Lower lobe of right lung (tissue), 2 donors: Measurements from ENCODE around the gene TUBGCP2. TPM values are rescaled to one million over a fixed set of nuclear protein-coding genes. Genes with fewer than 3 reads are reported as not detected.

ENCODE experiments used
- ATAC-seq, 2 donors: fragments of 200-7000 bp; cut with Tn5 transposase; one replicate each; pipeline ENCODE4 v1.9.1; 2020 to 2022; ENCODE audit warnings: mild to moderate bottlenecking in 2 of 2, moderate library complexity in 2 of 2
- DNase-seq: peaks from one replicate; pipeline ENCODE4 v3.0.0-alpha.2; 2020
- H3K27ac ChIP-seq: fragments of 200-600 bp; one replicate; pipeline ENCODE4 v1.8.0; 2022
- H3K27me3 ChIP-seq: fragments of 200-600 bp; one replicate; pipeline ENCODE4 v1.8.0; 2022; ENCODE audit warnings: low read depth
- H3K36me3 ChIP-seq: fragments of 200-600 bp; one replicate; pipeline ENCODE4 v1.8.0; 2022; ENCODE audit warnings: mild to moderate bottlenecking
- H3K4me1 ChIP-seq: fragments of 200-600 bp; one replicate; pipeline ENCODE4 v1.8.0; 2022
- H3K4me3 ChIP-seq: fragments of 200-600 bp; one replicate; pipeline ENCODE4 v1.8.0; 2022; ENCODE audit warnings: mild to moderate bottlenecking
- H3K9me3 ChIP-seq: fragments of 200-600 bp; one replicate; pipeline ENCODE4 v1.8.0; 2022
- CTCF ChIP-seq: fragments of 200-600 bp; IDR thresholded peaks from one replicate; pipeline ENCODE4 v1.8.0; 2022; ENCODE audit warnings: antibody characterized with exemption, mild to moderate bottlenecking
- intact Hi-C: fragments of 100-400 bp; cut with DNase I; formaldehyde crosslinking; loops from one replicate; pipeline ENCODE4 v1.11.0; 2022
- total RNA-seq: library from RNA; stranded (reverse); fragmentation: NEBNext Ultra II Directional; extraction: Animal tissue kit (Norgen Biotek cat#: 25700); gene quantifications from one replicate; pipeline ENCODE4 v1.2.1, GENCODE V29; 2021
- donor health status: DM: no; HTN: yes; CAD: no; lungs with severe emphysema.

TUBGCP2 gene
- total RNA-seq, 1 donor from 2014 or later = 54.5 TPM

GRCh38 chr10:133335246-133336117 lies 26.8 kb upstream of the TUBGCP2 start:
- no peak overlapping the region for H3K27ac ChIP-seq
- H3K4me1 ChIP-seq = peaks cover 22% of the 10 kb centered on the region
- DNase-seq (peak; percentile 58), ATAC-seq (peak; percentile 34)
- TF ChIP-seq CTCF = no peak
- no peaks in the 10 kb centered on the region for H3K36me3 ChIP-seq
- H3K27me3 ChIP-seq = peaks cover 53% of the 10 kb centered on the region
- H3K9me3 ChIP-seq = no peaks in the 10 kb centered on the region
- H3K4me3 ChIP-seq = peak overlapping the region; percentile 45
- intact Hi-C loops = no loop called here

DNA sequence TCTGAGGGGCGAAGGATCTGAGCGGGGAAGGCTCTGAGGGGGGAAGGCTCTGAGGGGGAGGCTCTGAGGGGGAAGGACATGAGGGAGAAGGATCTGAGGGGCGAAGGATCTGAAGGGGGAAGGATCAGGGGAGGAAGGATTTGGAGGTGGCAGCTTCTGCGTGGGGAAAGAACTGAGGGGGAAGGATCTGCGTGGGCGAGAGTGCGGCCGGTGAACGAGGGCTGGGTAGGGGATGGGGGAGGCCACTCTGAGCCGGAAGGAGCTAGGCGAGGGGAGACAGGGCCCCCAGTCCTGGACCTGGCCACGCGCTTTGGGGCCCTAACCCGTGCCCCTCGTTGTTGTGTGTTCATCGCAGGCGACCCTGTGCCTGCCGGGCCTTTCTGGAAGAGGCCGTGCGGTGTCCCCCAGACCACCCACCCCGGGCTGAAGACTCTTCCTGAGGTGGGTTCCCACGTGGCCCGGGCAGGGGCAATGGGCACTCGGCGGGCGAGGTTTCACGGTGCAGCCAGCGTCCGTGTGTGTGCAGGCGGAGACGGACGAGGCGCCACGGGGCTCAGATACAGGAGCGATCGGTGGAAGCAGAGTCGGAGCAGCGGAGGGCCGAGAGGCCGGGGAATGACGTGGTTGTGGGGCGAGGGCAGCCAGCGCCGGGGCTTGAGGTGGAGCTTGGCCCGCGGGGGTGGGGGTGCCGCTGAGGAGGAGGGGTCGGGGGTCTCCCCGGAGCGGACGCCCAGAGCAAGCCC lies 26.0 kb upstream of the TUBGCP2 start:
- DNase-seq = peak; percentile 51
- peaks cover 26% of the 10 kb centered on the region for H3K4me1 ChIP-seq
- peaks cover 52% of the 10 kb centered on the region for H3K27me3 ChIP-seq
- H3K4me3 ChIP-seq = peak overlapping the region; percentile 45
- no peak for TF ChIP-seq CTCF
- intact Hi-C loops = no loop called here
- H3K27ac ChIP-seq = no peak overlapping the region
- ATAC-seq = peak; percentile 2 to 20
- H3K9me3 ChIP-seq = no peaks in the 10 kb centered on the region
- no peaks in the 10 kb centered on the region for H3K36me3 ChIP-seq

DNA sequence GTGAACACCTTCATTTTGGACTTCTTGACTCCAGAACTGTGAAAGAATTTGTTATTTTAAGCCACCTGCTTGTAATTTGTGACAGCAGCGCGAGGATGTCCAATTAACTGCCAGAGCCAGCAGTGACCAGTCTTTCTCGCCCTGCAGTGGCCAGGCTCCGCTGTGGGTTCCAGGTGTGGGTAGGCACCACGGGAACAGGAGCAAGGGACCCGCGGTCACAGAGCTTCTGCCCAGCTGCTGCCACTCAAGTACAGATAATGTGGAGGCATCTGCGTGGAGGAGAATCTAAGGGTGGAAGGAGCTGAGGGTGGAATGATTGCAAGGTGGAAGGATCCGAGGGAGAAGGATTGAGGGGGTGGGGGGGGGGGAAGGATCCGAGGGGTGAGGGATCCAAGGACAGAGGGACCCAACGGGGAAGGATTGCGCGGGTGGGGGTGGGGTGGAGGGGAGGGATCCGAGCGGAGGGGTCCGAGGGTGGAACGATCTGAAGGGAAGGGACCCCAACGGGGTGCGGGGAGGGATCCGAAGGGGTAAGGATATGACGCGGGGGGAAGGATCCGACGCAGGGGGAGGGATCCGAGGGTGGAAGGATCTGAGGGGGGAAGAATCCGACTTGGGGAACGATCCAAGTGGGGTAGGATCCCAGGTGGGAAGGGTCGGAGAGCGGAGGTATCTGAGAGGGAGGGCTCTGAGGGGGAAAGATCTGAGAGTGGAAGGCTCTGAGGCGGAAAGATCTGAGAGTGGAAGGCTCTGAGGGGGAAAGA lies 24.4 kb upstream of the TUBGCP2 start:
- no peak for TF ChIP-seq CTCF
- DNase-seq = no peak
- H3K36me3 ChIP-seq = no peaks in the 10 kb centered on the region

GRCh38 chr10:133329491-133330202 lies 21.0 kb upstream of the TUBGCP2 start:
- no peaks in the 10 kb centered on the region for H3K36me3 ChIP-seq
- H3K4me3 ChIP-seq = peak overlapping the region; percentile 36
- H3K27ac ChIP-seq = no peak overlapping the region
- peaks cover 78% of the 10 kb centered on the region for H3K27me3 ChIP-seq
- H3K4me1 ChIP-seq = peaks cover 25% of the 10 kb centered on the region
- no peaks in the 10 kb centered on the region for H3K9me3 ChIP-seq
- ATAC-seq (peak; percentile 91), DNase-seq (peak; percentile 89)
- intact Hi-C loops = no loop called here
- TF ChIP-seq CTCF = peak; percentile 98

More for the DNA sequence above, 24.4 kb upstream of the TUBGCP2 start:
- H3K9me3 ChIP-seq = no peaks in the 10 kb centered on the region
- H3K27ac ChIP-seq = no peak overlapping the region
- intact Hi-C loops = no loop called here
- peaks cover 68% of the 10 kb centered on the region for H3K27me3 ChIP-seq
- no peak overlapping the region for H3K4me3 ChIP-seq
- ATAC-seq = no peak
- peaks cover 29% of the 10 kb centered on the region for H3K4me1 ChIP-seq
